ENCODE measurements around the gene AGAP3. TPM values are rescaled to one million over a fixed set of nuclear protein-coding genes. Genes with fewer than 3 reads are reported as not detected.

Gene AGAP3
- total RNA-seq, 2 donors from 2014 or later: 52.1 to 62.8 TPM

DNA sequence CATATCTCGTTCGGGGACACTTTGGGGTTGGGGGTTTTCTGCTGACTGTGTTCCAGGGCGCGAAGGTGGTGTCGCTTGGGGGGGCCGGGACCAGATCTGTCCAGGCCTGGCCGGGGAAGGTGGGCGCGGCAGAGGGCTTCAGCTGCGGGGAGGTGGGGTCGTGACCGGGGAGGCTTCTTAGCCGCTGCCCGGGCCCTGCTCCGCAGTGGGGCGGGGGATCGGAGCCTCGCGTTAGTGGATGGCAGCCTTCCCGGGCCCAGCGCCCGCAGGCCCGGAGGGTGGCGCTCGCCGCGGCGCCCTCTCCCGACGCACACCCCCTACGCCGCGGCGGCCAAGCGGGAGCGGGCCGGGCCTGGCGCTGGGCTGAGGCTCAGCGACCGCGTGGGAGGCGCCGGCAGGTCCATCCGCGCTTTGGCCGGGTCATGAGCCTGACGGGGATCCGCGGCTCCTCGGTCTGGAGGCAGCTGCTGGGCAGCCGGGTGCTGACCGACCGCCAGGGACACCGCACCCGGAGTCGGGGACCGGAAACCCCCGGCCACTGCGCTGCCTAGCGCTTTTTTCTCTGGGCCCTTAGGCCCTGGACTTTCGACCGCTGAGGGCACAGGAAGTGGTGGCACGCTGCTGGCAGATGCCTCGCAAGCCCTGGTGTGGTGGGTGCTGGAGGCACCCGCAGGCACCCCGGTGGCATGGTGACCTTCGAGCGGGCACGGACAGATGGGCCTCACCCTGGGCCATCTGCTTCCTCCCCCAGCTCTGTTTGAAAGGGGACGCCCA lies 1.2 kb downstream of the AGAP3 start:
- no peak for DNase-seq (ENCODE audit: low spot score)

GRCh38 chr7:151088019-151088855 lies 2.0 kb downstream of the AGAP3 start:
- ATAC-seq (ENCODE audit: insufficient number of reproducible peaks, low FRiP score, low read depth): no peak
- Histone ChIP-seq H3K27ac (peak overlapping the region; percentile 60 to 72), H3K9me3 (no peaks in the 10 kb centered on the region), H3K4me1 (ENCODE audit: control insufficient read depth in 1 of 2, low read depth in 2 of 2) (peaks cover 19 to 40% of the 10 kb centered on the region in 2 donors), H3K27me3 (replicated peaks; ENCODE audit: insufficient read depth) (no peaks in the 10 kb centered on the region), H3K36me3 (no peaks in the 10 kb centered on the region), H3K4me3 (peak overlapping the region; percentile 84)
- TF ChIP-seq, protein P1, sequence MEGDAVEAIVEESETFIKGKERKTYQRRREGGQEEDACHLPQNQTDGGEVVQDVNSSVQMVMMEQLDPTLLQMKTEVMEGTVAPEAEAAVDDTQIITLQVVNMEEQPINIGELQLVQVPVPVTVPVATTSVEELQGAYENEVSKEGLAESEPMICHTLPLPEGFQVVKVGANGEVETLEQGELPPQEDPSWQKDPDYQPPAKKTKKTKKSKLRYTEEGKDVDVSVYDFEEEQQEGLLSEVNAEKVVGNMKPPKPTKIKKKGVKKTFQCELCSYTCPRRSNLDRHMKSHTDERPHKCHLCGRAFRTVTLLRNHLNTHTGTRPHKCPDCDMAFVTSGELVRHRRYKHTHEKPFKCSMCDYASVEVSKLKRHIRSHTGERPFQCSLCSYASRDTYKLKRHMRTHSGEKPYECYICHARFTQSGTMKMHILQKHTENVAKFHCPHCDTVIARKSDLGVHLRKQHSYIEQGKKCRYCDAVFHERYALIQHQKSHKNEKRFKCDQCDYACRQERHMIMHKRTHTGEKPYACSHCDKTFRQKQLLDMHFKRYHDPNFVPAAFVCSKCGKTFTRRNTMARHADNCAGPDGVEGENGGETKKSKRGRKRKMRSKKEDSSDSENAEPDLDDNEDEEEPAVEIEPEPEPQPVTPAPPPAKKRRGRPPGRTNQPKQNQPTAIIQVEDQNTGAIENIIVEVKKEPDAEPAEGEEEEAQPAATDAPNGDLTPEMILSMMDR (IDR thresholded peaks at IDR 0.05): no peak
- DNase-seq (ENCODE audit: low spot score): no peak

More for the DNA sequence above, 1.2 kb downstream of the AGAP3 start:
- Histone ChIP-seq H3K4me3 (peak overlapping the region; percentile 84), H3K36me3 (no peaks in the 10 kb centered on the region), H3K27ac (peak overlapping the region; percentile 60 to 72), H3K9me3 (no peaks in the 10 kb centered on the region), H3K4me1 (ENCODE audit: control insufficient read depth in 1 of 2, low read depth in 2 of 2) (peaks cover 23 to 45% of the 10 kb centered on the region in 2 donors), H3K27me3 (replicated peaks; ENCODE audit: insufficient read depth) (no peaks in the 10 kb centered on the region)
- TF ChIP-seq, protein P1 (IDR thresholded peaks at IDR 0.05): no peak
- no peak for ATAC-seq (ENCODE audit: insufficient number of reproducible peaks, low FRiP score, low read depth)

DNA sequence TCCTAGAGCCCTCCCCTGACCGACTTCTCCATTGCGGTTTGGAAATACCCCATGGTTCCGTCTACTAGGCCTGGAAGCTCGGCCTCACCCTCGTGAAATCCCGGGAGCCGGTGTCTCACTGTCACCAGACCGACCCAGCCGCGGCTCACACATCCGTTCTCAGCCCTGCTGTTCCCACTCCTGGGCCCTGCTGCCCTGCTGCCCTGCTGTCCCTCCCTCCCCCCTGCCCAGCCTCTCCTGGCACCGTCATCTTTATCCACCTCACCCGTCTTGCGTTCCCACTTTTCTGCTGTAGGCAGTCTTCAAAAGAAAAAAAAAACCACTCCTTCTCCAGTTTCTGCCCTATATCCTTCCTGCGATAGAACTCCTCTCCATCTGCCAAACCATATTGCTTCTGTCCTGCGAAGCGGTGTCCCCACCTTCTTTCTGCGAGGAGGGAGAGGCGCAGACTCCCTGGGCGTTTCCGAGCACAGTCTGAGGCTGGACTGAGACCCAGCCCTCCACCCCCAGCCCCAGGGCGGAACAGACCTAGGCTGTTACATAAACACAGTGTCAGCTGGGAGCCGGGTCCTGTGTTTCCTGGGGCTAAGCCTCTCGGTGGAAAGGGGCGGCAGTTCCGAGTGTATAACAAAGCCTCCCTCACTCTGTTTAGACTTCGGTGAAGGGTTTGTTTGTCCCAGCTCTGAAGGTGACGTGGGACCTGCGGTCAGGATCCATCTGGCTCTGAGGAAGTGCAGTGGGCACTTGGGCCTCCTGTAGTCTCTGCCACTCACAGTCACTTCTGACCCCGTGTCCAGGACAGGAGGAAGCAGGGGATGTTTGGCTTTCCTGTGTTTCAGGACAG lies 2.8 kb downstream of the AGAP3 start:
- Histone ChIP-seq H3K9me3 (no peaks in the 10 kb centered on the region), H3K27ac (peak overlapping the region in 1 of 2 donors; percentile 60), H3K36me3 (no peaks in the 10 kb centered on the region), H3K4me1 (ENCODE audit: control insufficient read depth in 1 of 2, low read depth in 2 of 2) (peaks cover 19 to 35% of the 10 kb centered on the region in 2 donors), H3K4me3 (peak overlapping the region; percentile 84), H3K27me3 (replicated peaks; ENCODE audit: insufficient read depth) (no peaks in the 10 kb centered on the region)
- ATAC-seq (ENCODE audit: insufficient number of reproducible peaks, low FRiP score, low read depth): no peak
- DNase-seq (ENCODE audit: low spot score): no peak
- TF ChIP-seq, protein P1 (IDR thresholded peaks at IDR 0.05): no peak

GRCh38 chr7:151089893-151090730 lies 3.8 kb downstream of the AGAP3 start:
- peaks cover 19 to 34% of the 10 kb centered on the region in 2 donors for H3K4me1 ChIP-seq (ENCODE audit: control insufficient read depth in 1 of 2, low read depth in 2 of 2)
- no peaks in the 10 kb centered on the region for H3K36me3 ChIP-seq
- no peaks in the 10 kb centered on the region for H3K27me3 ChIP-seq (replicated peaks; ENCODE audit: insufficient read depth)
- peak overlapping the region in 1 of 2 donors; percentile 60 for H3K27ac ChIP-seq
- peak overlapping the region; percentile 84 for H3K4me3 ChIP-seq
- ATAC-seq (ENCODE audit: insufficient number of reproducible peaks, low FRiP score, low read depth): no peak
- TF ChIP-seq, protein P1 (IDR thresholded peaks at IDR 0.05): no peak
- DNase-seq (ENCODE audit: low spot score): no peak
- H3K9me3 ChIP-seq: no peaks in the 10 kb centered on the region

All from thoracic aorta (tissue), 2 donors.